ENCODE measurements around the gene SIRPG. TPM values are rescaled to one million over a fixed set of nuclear protein-coding genes. Genes with fewer than 3 reads are reported as not detected.
"Not testable (repeated sequence)": the region's sequence is repeated elsewhere in the genome, so short reads cannot be mapped to it uniquely, and the experiment has no call there.

SIRPG gene
- total RNA-seq = under 1 TPM in 1 of 4 donors, not detected in 3; 0.62 TPM

DNA sequence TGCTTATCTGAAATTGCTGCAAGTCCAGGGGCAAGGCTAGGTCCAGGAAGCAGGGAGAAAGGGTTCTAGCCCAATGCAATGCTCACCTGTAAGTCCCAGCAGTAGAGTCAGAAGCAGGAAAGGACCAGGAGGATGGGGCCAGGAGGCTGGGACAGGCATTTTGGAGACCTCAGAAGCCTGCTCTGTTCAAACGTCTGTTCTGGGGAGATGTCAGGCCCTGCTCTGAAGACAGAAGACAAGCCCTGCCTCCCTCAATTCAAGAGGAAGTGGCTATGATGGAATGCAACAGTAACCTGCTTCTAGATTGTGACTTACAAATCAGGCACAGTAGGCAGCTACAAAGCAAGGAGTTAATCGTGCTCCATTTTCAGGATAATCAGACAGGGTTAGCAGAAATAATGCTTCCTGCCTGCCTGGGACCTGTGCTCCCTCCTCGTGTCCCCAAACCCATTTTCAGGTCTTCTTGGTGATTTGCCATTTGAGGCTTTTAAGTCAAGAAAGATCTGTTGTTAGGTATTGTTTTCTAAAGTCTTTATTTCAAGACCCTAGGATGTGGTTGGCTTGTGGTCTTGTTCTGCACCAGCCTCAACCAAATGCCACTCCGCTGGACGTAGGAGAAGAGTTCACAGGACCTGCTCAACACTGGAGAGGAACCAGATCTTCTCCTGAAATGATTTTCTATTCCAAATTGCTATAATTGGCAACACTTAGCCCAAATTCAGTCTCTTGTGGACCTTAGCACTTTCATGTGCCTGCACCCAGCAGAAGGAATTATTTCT lies at the start of gene SIRPG:
Gene SIRPG (minus strand): TSS at position 224 of the 779 bp plus-strand sequence. CDS start 65 bp downstream, at position 159.
- TF ChIP-seq POLR2AphosphoS5 (IDR thresholded peaks at IDR 0.05) = no peak
- no peak for TF ChIP-seq EP300 (IDR thresholded peaks at IDR 0.05)
- no peak for TF ChIP-seq POLR2A (IDR thresholded peaks at IDR 0.05)
- no peak for TF ChIP-seq CTCF (IDR thresholded peaks at IDR 0.05)

GRCh38 chr20:1706887-1707286 lies 49.3 kb upstream of the SIRPG start:
- H3K4me3 ChIP-seq, H3K36me3 ChIP-seq, ATAC-seq, H3K27me3 ChIP-seq, H3K4me1 ChIP-seq, H3K27ac ChIP-seq: not testable (repeated sequence)
- 76 to 83% methylated on average over 9 to 12 of the region's 13 CpGs for WGBS, 2 donors (ENCODE audit: low coverage in 1 of 2)
- H3K9me3 ChIP-seq = peaks cover 0 to 14% (median 0%) of the 10 kb centered on the region in 3 donors

More for the DNA sequence above, at the start of gene SIRPG:
- WGBS, 2 donors (ENCODE audit: low coverage in 1 of 2) = 54 to 77% methylated on average over 3 of the region's 5 CpGs
- peaks cover 20% of the 10 kb centered on the region for H3K27me3 ChIP-seq
- H3K27ac ChIP-seq = no peak within 1 kb of the TSS
- H3K9me3 ChIP-seq = no peaks in the 10 kb centered on the region
- no peak for ATAC-seq
- no peaks in the 10 kb centered on the region for H3K36me3 ChIP-seq
- H3K4me1 ChIP-seq = no peaks in the 10 kb centered on the region
- H3K4me3 ChIP-seq = no peak within 1 kb of the TSS

DNA sequence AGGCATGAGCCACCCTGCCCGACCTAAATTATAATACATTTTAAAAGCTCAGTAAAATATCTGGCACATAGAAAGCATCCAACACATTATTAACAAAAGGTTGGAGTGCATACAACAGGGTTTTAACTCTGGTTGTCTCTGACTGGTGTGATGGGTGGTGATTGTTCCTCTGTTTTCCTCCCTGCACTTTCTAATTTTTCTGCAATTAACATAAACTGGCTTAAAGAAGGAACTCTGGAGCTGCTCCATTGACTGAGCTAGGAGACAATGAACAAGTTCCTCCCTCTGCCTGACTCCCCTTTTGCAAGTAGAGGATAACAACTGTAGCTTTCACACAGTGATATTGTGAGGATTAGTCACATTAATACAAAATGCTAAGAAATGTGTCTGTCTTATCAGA lies 48.5 kb upstream of the SIRPG start:
- WGBS, 2 donors (ENCODE audit: low coverage in 1 of 2) = 40 to 50% methylated on average over 1 of the region's 1 CpG
- no peak overlapping the region for H3K4me3 ChIP-seq
- no peaks in the 10 kb centered on the region for H3K36me3 ChIP-seq
- H3K4me1 ChIP-seq = no peaks in the 10 kb centered on the region
- no peaks in the 10 kb centered on the region for H3K27me3 ChIP-seq
- H3K27ac ChIP-seq = no peak overlapping the region
- TF ChIP-seq EP300 (IDR thresholded peaks at IDR 0.05) (no peak), POLR2AphosphoS5 (IDR thresholded peaks at IDR 0.05) (no peak), POLR2A (IDR thresholded peaks at IDR 0.05) (no peak), CTCF (IDR thresholded peaks at IDR 0.05) (no peak)
- H3K9me3 ChIP-seq = peaks cover 0 to 6% (median 0%) of the 10 kb centered on the region in 3 donors
- ATAC-seq = no peak

DNA sequence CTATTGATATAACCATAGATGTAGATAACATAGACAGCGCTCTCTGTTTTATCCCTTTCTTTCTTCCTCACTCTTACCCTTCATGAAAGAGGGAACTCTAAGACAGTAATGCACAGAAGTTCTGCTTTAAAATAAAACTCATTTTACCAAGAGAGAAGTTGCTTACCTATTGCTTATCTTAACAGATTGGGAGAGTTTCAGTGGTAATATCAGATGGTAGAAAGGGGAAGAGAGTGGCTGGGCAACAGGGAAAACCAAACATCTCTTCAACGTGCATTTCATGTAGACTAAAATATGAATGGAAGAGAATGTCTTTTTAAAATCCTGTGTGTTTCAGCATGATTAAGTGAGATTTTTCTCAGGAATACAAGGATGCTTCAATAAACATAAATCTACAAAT lies 45.3 kb upstream of the SIRPG start:
- no peak for ATAC-seq
- no peaks in the 10 kb centered on the region for H3K27me3 ChIP-seq
- WGBS, 2 donors (ENCODE audit: low coverage in 1 of 2) = 46 to 71% methylated on average over 2 of the region's 2 CpGs
- no peaks in the 10 kb centered on the region for H3K4me1 ChIP-seq
- H3K27ac ChIP-seq = no peak overlapping the region
- no peak overlapping the region for H3K4me3 ChIP-seq
- TF ChIP-seq EP300 (IDR thresholded peaks at IDR 0.05) = no peak
- no peak for TF ChIP-seq CTCF (IDR thresholded peaks at IDR 0.05)
- no peak for TF ChIP-seq POLR2AphosphoS5 (IDR thresholded peaks at IDR 0.05)
- TF ChIP-seq POLR2A (IDR thresholded peaks at IDR 0.05) = no peak
- no peaks in the 10 kb centered on the region for H3K36me3 ChIP-seq
- H3K9me3 ChIP-seq = no peaks in the 10 kb centered on the region

GRCh38 chr20:1702328-1702727 lies 44.7 kb upstream of the SIRPG start:
- Histone ChIP-seq H3K27ac (no peak overlapping the region), H3K4me3 (no peak overlapping the region), H3K9me3 (no peaks in the 10 kb centered on the region), H3K27me3 (no peaks in the 10 kb centered on the region), H3K36me3 (no peaks in the 10 kb centered on the region), H3K4me1 (no peaks in the 10 kb centered on the region)
- no peak for TF ChIP-seq CTCF (IDR thresholded peaks at IDR 0.05)
- no peak for ATAC-seq
- WGBS, 2 donors (ENCODE audit: low coverage in 1 of 2) = 92% methylated on average over 2 of the region's 2 CpGs; no CpG with 5 or more reads in 1 of the 2 donors

Data from gastroesophageal sphincter (tissue), 4 donors.